Nephron (organoid): ENCODE measurements around the gene FOXD4L3.
"Not testable (repeated sequence)": the region's sequence is repeated elsewhere in the genome, so short reads cannot be mapped to it uniquely, and the experiment has no call there.

Experiments
- H3K27ac Mint-ChIP-seq, 3 experiments: 2 replicates each; pipeline ENCODE4 v1.8.0; 2020; ENCODE audit warnings: mixed read lengths in 3 of 3, mild to moderate bottlenecking in 2 of 3, moderate library complexity in 1 of 3
- H3K27me3 Mint-ChIP-seq: 2 replicates; pipeline ENCODE4 v1.8.0; 2021; ENCODE audit warnings: low read depth, mild to moderate bottlenecking, moderate library complexity, mixed read lengths
- H3K36me3 Mint-ChIP-seq: 2 replicates; pipeline ENCODE4 v1.8.0; 2020; ENCODE audit warnings: low read depth, mixed read lengths
- H3K4me1 Mint-ChIP-seq: 2 replicates; pipeline ENCODE4 v1.8.0; 2020; ENCODE audit warnings: mixed read lengths
- H3K4me3 Mint-ChIP-seq, 3 experiments: 2 replicates each; pipeline ENCODE4 v1.8.0; 2020; ENCODE audit warnings: mild to moderate bottlenecking in 3 of 3, mixed read lengths in 3 of 3, moderate library complexity in 2 of 3
- H3K9me3 Mint-ChIP-seq: 2 replicates; pipeline ENCODE4 v1.8.0; 2020; ENCODE audit warnings: mixed read lengths
- TF ChIP-seq, protein P1 (sequence below), 3 experiments: fragments of 200-600 bp; sonication (generic); IDR thresholded peaks; one replicate each; pipeline ENCODE4 v1.5.0; 2021; ENCODE audit warnings: antibody characterized with exemption in 3 of 3; ENCODE audit not compliant: unreplicated experiment in 3 of 3

Gene FOXD4L3

DNA sequence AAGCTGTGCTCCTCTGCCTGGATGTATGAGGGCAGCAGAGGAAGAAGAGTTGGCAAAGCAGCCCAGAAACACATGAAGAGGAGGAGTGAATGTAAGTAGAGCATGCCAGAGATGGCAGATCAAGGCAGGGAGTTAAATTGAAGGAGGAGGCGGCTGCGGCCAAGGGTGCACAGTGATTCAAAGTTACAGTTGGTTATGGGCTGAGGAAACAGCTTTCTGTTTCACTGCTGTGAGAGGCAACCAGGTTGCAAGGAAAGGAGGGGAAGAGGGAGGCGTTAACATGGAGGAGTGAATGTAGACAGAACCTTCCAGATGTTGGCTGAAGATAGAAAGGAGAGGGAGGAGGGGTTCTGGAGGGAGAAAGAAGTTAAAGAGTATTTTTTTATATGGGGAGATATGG, 33.3 kb downstream of the FOXD4L3 start:
- not testable (repeated sequence) for H3K36me3 Mint-ChIP-seq, H3K27me3 Mint-ChIP-seq, H3K4me1 Mint-ChIP-seq, H3K9me3 Mint-ChIP-seq
- H3K27ac Mint-ChIP-seq, result peak overlapping the region in 2 of 3 experiments; percentile 83 to 91
- H3K4me3 Mint-ChIP-seq, result peak overlapping the region in 2 of 3 experiments; percentile 4 to 5

DNA sequence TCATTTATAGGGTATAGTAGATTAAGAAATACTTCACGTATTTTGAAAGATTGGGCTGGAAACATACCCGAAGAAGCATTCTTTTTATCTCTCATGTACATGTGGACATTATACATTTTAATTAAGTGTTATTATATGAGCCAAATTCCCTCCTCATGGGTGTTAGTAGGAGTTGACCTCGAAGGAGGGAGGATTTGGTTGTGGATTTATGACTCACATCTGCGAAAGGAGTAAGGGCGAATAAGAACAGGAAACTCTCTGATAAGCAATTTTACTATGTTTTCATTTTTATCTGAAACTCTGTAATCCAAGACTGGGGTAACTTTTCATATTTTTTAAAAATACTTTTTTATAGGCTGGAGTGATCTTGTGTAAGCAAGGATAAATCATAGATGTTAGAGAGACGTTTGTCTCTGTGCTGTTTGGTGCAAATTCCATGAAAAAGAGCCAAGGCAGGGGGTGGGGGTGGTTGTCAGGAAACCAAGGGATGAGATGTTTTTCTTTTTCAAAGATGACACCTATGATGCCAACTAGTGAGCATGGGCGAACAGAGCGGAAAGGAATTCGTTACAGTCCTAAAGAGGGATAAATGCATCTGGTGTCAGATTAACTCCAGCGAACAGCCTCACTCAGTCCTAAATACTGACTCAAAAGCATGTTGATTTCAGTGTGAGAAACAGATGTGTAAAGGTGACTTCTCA, 34.1 kb downstream of the FOXD4L3 start:
- Mint-ChIP-seq H3K27ac (peak overlapping the region; percentile 33 to 88 (median 69)), H3K4me3 (peak overlapping the region in 2 of 3 experiments; percentile 65 to 66)
- H3K4me1 Mint-ChIP-seq, H3K27me3 Mint-ChIP-seq, H3K36me3 Mint-ChIP-seq, H3K9me3 Mint-ChIP-seq: not testable (repeated sequence)

DNA sequence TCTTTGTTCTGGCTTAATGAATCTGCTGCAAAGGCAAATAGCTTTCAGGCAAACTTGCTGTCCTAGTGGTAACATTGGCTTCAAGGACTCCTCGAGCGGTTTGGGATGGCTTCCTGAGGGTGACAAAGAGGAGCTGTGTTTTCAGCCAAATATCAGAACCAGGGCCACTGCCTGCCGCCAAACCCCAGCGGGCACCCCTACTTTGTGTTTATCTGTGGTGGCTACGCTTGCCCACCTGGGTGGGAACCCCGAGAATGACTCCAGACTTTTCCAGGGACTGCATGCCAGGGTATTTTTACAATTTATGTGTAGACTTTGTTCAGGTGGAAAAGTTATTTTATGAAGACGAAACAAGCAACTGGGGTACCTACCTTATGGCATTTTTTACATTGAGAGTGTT, 35.3 kb downstream of the FOXD4L3 start:
- not testable (repeated sequence) for H3K9me3 Mint-ChIP-seq, H3K36me3 Mint-ChIP-seq

DNA sequence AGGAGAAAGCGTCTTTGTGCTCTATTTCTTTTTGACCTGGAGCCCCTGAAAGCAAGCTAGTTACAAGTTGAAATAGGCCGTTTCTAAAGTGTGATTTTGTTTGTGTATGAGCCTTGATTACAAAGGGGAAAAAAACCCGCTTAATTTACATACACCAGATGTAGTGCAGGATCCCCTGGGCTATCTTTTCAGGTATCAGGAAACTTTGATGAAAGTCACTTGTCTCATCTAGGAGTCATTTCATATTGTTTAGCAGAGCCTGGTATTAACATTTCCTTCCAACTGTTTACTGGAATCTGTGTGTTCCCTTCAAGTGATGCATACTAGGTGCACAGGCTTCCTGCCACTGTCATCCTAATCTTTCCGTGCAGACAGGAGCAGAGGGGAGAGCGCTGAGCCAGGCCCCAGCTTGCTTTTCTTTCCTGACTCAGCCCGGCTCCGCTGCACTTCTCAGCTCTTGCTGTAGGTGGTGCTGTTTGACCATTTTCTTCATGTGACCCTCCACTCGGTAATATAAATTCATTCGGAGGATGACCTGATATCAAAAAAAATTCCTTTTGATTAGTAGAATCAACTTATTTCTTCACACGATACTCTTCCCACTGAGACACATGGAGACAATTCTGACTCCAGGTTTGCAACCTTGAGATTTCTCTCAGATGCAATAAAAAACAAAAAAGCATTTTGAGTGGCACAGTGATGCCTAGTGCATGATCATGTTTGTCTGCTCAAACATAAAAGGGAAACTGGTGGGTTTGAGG, 39.8 kb downstream of the FOXD4L3 start:
- peak overlapping the region in 1 of 3 experiments; percentile 7 for H3K4me3 Mint-ChIP-seq
- H3K27ac Mint-ChIP-seq, H3K36me3 Mint-ChIP-seq, H3K9me3 Mint-ChIP-seq: not testable (repeated sequence)
- H3K4me1 Mint-ChIP-seq, result peaks cover 21% of the 10 kb centered on the region
- H3K27me3 Mint-ChIP-seq, result peaks cover 12% of the 10 kb centered on the region
- TF ChIP-seq, protein P1, sequence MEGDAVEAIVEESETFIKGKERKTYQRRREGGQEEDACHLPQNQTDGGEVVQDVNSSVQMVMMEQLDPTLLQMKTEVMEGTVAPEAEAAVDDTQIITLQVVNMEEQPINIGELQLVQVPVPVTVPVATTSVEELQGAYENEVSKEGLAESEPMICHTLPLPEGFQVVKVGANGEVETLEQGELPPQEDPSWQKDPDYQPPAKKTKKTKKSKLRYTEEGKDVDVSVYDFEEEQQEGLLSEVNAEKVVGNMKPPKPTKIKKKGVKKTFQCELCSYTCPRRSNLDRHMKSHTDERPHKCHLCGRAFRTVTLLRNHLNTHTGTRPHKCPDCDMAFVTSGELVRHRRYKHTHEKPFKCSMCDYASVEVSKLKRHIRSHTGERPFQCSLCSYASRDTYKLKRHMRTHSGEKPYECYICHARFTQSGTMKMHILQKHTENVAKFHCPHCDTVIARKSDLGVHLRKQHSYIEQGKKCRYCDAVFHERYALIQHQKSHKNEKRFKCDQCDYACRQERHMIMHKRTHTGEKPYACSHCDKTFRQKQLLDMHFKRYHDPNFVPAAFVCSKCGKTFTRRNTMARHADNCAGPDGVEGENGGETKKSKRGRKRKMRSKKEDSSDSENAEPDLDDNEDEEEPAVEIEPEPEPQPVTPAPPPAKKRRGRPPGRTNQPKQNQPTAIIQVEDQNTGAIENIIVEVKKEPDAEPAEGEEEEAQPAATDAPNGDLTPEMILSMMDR (IDR thresholded peaks at IDR 0.05; ENCODE audit: unreplicated experiment in 3 of 3), result peak; percentile 19 to 24 (median 24)

More for the DNA sequence above, 35.3 kb downstream of the FOXD4L3 start:
- Mint-ChIP-seq H3K4me1 (peaks cover 14% of the 10 kb centered on the region), H3K27me3 (peaks cover 12% of the 10 kb centered on the region)
- H3K27ac Mint-ChIP-seq, H3K4me3 Mint-ChIP-seq: not testable (repeated sequence)

DNA sequence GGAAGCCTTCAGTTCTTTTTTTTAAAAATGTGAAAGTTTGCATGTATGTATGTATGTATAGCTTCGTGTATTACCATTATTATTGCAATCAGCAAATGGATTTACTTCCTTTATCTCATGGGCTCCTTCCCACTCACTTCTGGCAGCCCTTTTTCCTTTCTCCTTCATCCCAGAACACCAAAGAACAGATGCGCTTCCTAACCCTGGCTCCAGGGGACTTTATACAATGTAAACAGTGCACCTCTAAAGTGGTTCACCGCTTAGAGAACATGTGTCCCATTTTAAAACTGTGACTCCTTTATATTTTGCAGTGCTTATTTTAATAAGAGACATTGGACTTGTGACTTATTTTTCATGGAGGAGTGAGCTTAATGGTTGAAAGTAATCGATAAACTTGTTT, 40.6 kb downstream of the FOXD4L3 start:
- not testable (repeated sequence) for H3K27me3 Mint-ChIP-seq, H3K4me3 Mint-ChIP-seq, H3K36me3 Mint-ChIP-seq, H3K9me3 Mint-ChIP-seq
- H3K27ac Mint-ChIP-seq, result peak overlapping the region in 1 of 3 experiments; percentile 38
- H3K4me1 Mint-ChIP-seq, result peaks cover 21% of the 10 kb centered on the region

DNA sequence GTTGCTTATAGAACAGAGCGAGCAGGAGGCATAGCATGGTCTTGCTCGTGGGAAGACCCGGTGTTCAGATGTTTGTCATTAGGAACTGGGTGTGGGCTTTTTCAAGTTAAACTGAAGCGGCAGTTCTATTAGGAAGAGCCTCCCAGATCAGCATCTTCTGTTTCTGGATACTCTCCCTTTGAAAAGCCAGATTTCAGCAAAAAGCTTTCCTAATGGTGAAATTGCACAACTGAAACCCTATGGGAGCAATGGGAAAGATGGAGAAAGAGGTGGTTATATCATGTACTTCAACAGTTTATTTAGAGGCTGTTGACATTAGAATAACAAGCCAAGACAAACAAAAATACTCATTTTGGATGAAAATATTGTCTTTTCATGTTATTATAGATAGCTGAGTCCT, 41.3 kb downstream of the FOXD4L3 start:
- not testable (repeated sequence) for H3K36me3 Mint-ChIP-seq, H3K4me3 Mint-ChIP-seq, H3K9me3 Mint-ChIP-seq, H3K27me3 Mint-ChIP-seq
- Mint-ChIP-seq H3K4me1 (peaks cover 24% of the 10 kb centered on the region), H3K27ac (peak overlapping the region in 2 of 3 experiments; percentile 38 to 59)

DNA sequence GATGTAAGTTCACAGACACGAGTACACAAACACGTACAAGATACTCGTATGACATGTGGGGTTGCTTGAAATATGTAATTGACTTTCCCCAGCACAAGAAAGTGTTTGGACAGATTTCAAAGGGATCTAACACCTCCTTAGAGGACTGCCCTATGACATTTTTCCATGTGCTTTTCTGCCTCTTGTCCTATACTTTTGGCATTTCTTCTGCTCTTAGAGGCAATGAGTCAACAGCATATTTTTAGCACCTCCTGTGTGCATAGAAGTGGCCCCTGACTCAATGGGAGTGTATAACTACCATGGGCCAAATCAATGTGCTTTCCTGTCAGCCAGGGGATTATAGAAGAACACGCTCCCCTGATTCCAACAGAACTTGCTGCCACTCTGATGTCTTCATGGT, 49.0 kb downstream of the FOXD4L3 start:
- not testable (repeated sequence) for H3K4me3 Mint-ChIP-seq, H3K9me3 Mint-ChIP-seq, H3K27me3 Mint-ChIP-seq, H3K36me3 Mint-ChIP-seq, H3K27ac Mint-ChIP-seq
- peaks cover 11% of the 10 kb centered on the region for H3K4me1 Mint-ChIP-seq
